ENCODE measurements around the gene SUN2. TPM values are rescaled to one million over a fixed set of nuclear protein-coding genes. Genes with fewer than 3 reads are reported as not detected.

SUN2 gene
- polyA plus RNA-seq, 1 donor from 2014 or later = 172 TPM

GRCh38 chr22:38715852-38716251, 39.9 kb downstream of the SUN2 start:
- Histone ChIP-seq H3F3A (ENCODE audit: insufficient read depth, low read length, poor library complexity, severe bottlenecking) (no peaks in the 10 kb centered on the region), H3K9me2 (ENCODE audit: insufficient read depth, low read length) (no peaks in the 10 kb centered on the region), H2AFZ (ENCODE audit: low read depth, low read length) (no peak overlapping the region), H3K9ac (ENCODE audit: low read length) (no peak overlapping the region), H3K4me2 (ENCODE audit: low read length) (no peak overlapping the region), H3K27me3 (ENCODE audit: insufficient read depth, low read depth, low read length) (no peaks in the 10 kb centered on the region), H3K4me3 (ENCODE audit: low read length) (no peak overlapping the region), H3K79me2 (replicated peaks; ENCODE audit: insufficient read depth, low read length) (peaks cover 38% of the 10 kb centered on the region), H3K9me3 (ENCODE audit: low read length) (no peaks in the 10 kb centered on the region), H3K36me3 (ENCODE audit: insufficient read depth, low read length) (no peaks in the 10 kb centered on the region), H4K20me1 (ENCODE audit: insufficient read depth) (no peaks in the 10 kb centered on the region), H3K27ac (ENCODE audit: low read length) (no peak overlapping the region)
- TF ChIP-seq EZH2 (IDR thresholded peaks at IDR 0.05; ENCODE audit: borderline replicate concordance, insufficient read depth, low read length, poor library complexity, severe bottlenecking) = no peak
- no peak for TF ChIP-seq POLR2AphosphoS5 (IDR thresholded peaks at IDR 0.05)
- no peak for TF ChIP-seq TAF1 (IDR thresholded peaks at IDR 0.05; ENCODE audit: low read depth)
- no peak for TF ChIP-seq SMC3 (conservative IDR thresholded peaks at IDR 0.05; ENCODE audit: poor library complexity)
- no peak for TF ChIP-seq RAD21 (conservative IDR thresholded peaks at IDR 0.05)
- TF ChIP-seq CTCF (IDR thresholded peaks at IDR 0.05; ENCODE audit: poor library complexity, severe bottlenecking) = no peak

- Histone ChIP-seq H3K36me3 (ENCODE audit: insufficient read depth, low read length) (no peaks in the 10 kb centered on the region), H3K27ac (ENCODE audit: low read length) (no peak overlapping the region), H2AFZ (ENCODE audit: low read depth, low read length) (no peak overlapping the region), H3K4me2 (ENCODE audit: low read length) (no peak overlapping the region), H3K9me2 (ENCODE audit: insufficient read depth, low read length) (no peaks in the 10 kb centered on the region), H3K4me3 (ENCODE audit: low read length) (no peak overlapping the region), H3F3A (ENCODE audit: insufficient read depth, low read length, poor library complexity, severe bottlenecking) (no peaks in the 10 kb centered on the region), H4K20me1 (ENCODE audit: insufficient read depth) (no peaks in the 10 kb centered on the region), H3K9ac (ENCODE audit: low read length) (no peak overlapping the region), H3K27me3 (ENCODE audit: insufficient read depth, low read depth, low read length) (no peaks in the 10 kb centered on the region), H3K9me3 (ENCODE audit: low read length) (no peaks in the 10 kb centered on the region), H3K79me2 (replicated peaks; ENCODE audit: insufficient read depth, low read length) (peaks cover 44% of the 10 kb centered on the region)
- TF ChIP-seq TAF1 (IDR thresholded peaks at IDR 0.05; ENCODE audit: low read depth) (no peak), RAD21 (conservative IDR thresholded peaks at IDR 0.05) (no peak), CTCF (IDR thresholded peaks at IDR 0.05; ENCODE audit: poor library complexity, severe bottlenecking) (no peak), MXI1 (conservative IDR thresholded peaks at IDR 0.05; ENCODE audit: poor library complexity, severe bottlenecking) (no peak), POLR2AphosphoS5 (IDR thresholded peaks at IDR 0.05) (no peak), EP300 (conservative IDR thresholded peaks at IDR 0.05; ENCODE audit: poor library complexity, severe bottlenecking) (no peak), REST (IDR thresholded peaks at IDR 0.05; ENCODE audit: borderline replicate concordance) (no peak), SMC3 (conservative IDR thresholded peaks at IDR 0.05; ENCODE audit: poor library complexity) (no peak), EZH2 (IDR thresholded peaks at IDR 0.05; ENCODE audit: borderline replicate concordance, insufficient read depth, low read length, poor library complexity, severe bottlenecking) (no peak)
These were observed 40.5 kb downstream of the SUN2 start for GRCh38 chr22:38715176-38715764.

Data from neural cell (in vitro differentiated cells).